ENCODE data around the gene CALN1. TPM values are rescaled to one million over a fixed set of nuclear protein-coding genes. Genes with fewer than 3 reads are reported as not detected.

The CALN1 gene
- total RNA-seq, 1 donor: not detected

DNA sequence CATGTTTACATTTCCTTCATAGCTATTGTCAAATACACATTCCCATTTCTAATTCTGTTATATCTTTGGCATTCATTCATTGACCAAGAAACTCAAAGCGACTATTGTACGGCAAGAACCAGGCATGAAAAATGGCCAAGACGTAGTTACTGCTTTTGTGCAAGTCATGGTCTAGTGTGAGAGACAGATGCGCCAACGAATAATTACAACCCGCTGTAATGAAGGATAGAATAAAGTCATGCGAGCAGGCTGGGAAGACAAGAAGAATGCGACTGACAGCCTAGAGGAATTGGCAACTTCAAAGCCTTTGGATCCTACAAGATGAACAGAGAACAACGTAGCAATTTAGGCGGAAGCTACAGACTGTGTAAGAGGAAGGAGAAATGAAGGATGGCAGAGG is 221.2 kb downstream of the CALN1 start:
- H3K4me3 ChIP-seq (ENCODE audit: low read depth, low read length): no peak overlapping the region
- TF ChIP-seq, protein P1, sequence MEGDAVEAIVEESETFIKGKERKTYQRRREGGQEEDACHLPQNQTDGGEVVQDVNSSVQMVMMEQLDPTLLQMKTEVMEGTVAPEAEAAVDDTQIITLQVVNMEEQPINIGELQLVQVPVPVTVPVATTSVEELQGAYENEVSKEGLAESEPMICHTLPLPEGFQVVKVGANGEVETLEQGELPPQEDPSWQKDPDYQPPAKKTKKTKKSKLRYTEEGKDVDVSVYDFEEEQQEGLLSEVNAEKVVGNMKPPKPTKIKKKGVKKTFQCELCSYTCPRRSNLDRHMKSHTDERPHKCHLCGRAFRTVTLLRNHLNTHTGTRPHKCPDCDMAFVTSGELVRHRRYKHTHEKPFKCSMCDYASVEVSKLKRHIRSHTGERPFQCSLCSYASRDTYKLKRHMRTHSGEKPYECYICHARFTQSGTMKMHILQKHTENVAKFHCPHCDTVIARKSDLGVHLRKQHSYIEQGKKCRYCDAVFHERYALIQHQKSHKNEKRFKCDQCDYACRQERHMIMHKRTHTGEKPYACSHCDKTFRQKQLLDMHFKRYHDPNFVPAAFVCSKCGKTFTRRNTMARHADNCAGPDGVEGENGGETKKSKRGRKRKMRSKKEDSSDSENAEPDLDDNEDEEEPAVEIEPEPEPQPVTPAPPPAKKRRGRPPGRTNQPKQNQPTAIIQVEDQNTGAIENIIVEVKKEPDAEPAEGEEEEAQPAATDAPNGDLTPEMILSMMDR (IDR thresholded peaks at IDR 0.05; ENCODE audit: insufficient read depth, low read length): no peak
- DNase-seq (ENCODE audit: low read depth): no peak

- DNase-seq (ENCODE audit: low read depth): no peak
- TF ChIP-seq, protein P1 (IDR thresholded peaks at IDR 0.05; ENCODE audit: insufficient read depth, low read length): no peak
- no peak overlapping the region for H3K4me3 ChIP-seq (ENCODE audit: low read depth, low read length)
Measured at GRCh38 chr7:72190146-72190545, 222.0 kb downstream of the CALN1 start.

GRCh38 chr7:72187179-72187578 is 225.0 kb downstream of the CALN1 start:
- TF ChIP-seq, protein P1 (IDR thresholded peaks at IDR 0.05; ENCODE audit: insufficient read depth, low read length): no peak
- DNase-seq (ENCODE audit: low read depth): no peak
- no peak overlapping the region for H3K4me3 ChIP-seq (ENCODE audit: low read depth, low read length)

DNA sequence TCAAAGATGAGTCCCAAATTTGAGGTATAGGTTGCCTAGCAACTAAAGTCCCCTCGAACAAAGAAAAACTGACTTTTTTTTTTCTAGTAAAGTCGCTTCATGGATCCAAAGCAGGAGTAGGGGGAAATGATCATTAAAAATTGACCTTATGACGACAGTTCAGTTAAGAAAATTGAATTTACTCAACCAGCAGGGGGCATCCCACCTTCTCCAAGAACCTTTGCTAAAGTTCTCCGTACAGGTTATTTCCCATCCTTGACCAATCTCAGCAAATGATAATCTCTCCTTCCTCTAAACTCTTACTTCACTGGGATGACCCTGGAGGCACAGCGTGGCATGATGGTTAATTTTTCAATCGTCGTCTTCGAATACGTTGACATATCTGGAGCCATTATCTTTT is 228.3 kb downstream of the CALN1 start:
- no peak for DNase-seq (ENCODE audit: low read depth)
- no peak overlapping the region for H3K4me3 ChIP-seq (ENCODE audit: low read depth, low read length)
- TF ChIP-seq, protein P1 (IDR thresholded peaks at IDR 0.05; ENCODE audit: insufficient read depth, low read length): no peak

- TF ChIP-seq, protein P1 (IDR thresholded peaks at IDR 0.05; ENCODE audit: insufficient read depth, low read length): no peak
- no peak overlapping the region for H3K4me3 ChIP-seq (ENCODE audit: low read depth, low read length)
- no peak for DNase-seq (ENCODE audit: low read depth)
Measured at GRCh38 chr7:72182036-72182435, 230.1 kb downstream of the CALN1 start.

- TF ChIP-seq, protein P1 (IDR thresholded peaks at IDR 0.05; ENCODE audit: insufficient read depth, low read length): no peak
- no peak for DNase-seq (ENCODE audit: low read depth)
- no peak overlapping the region for H3K4me3 ChIP-seq (ENCODE audit: low read depth, low read length)
Measured at GRCh38 chr7:72176875-72177274, 235.3 kb downstream of the CALN1 start.

DNA sequence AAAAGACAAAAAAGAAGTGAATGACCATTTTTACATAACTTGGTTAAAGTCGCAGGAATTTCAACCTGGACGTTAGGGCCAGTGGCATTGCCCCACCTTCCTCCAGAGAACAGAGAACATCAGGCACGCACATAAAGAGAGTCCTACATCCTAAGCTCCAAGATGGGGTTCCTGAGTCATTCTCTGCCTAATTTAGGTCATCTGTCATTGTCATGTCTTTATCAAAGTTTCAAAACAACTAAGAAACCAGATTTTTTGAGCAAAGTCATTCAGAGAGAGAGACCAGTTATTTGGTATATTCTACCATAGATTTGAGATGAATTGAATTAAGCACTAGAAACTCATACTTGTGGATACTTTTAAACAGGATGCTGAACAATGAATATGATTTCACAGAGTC is 241.7 kb downstream of the CALN1 start:
- DNase-seq (ENCODE audit: low read depth): no peak
- no peak overlapping the region for H3K4me3 ChIP-seq (ENCODE audit: low read depth, low read length)
- TF ChIP-seq, protein P1 (IDR thresholded peaks at IDR 0.05; ENCODE audit: insufficient read depth, low read length): no peak

Data from fibroblast of the aortic adventitia (primary cell).